GM18498 (cell line): Measurements from ENCODE around the gene FTO.
"Not testable (repeated sequence)": the region's sequence is repeated elsewhere in the genome, so short reads cannot be mapped to it uniquely, and the experiment has no call there.

Experiments used
- ATAC-seq: cut with Tn5 transposase; IDR thresholded peaks from one replicate; pipeline ENCODE4 v1.9.1; 2021; ENCODE audit warnings: mild to moderate bottlenecking, moderate library complexity; ENCODE audit not compliant: unreplicated experiment

The FTO gene

DNA sequence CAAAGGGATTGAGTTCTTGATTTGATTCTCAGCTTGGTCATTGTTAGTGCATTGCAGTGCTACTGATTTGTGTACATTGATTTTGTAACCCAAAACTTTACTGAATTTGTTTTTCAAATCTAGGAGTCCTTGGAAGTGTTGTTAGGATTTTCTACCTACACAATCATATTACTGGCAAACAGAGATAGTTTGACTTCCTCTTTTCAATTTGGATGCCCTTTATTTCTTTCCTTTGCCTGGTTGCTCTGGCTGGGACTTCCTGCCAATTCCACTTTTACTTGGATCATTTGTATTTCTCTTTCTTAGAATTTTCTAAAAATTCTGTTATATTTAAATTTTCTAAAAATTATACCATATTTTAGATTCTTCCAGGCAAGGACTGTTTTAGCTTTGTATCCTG, 151.1 kb downstream of the FTO start:
- no peak for ATAC-seq

DNA sequence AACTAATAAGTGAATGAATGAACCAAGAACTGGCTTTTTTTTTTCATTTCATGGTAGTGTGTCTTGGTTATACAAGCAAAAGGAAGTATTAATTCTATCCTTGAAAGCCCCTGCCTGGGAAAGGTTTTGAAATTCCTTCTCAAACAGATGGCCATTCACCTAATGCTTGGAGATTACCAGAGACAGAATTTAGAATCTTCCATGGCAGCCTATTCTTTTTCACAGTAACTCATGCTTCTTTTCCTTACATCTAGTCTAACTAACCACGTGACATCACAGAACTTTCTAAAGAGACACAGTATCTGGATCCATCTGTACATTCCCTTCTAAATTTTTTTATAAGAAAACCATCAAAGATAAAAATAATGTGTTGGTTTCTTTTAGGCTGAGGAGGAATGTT, 151.6 kb downstream of the FTO start:
- ATAC-seq = no peak

DNA sequence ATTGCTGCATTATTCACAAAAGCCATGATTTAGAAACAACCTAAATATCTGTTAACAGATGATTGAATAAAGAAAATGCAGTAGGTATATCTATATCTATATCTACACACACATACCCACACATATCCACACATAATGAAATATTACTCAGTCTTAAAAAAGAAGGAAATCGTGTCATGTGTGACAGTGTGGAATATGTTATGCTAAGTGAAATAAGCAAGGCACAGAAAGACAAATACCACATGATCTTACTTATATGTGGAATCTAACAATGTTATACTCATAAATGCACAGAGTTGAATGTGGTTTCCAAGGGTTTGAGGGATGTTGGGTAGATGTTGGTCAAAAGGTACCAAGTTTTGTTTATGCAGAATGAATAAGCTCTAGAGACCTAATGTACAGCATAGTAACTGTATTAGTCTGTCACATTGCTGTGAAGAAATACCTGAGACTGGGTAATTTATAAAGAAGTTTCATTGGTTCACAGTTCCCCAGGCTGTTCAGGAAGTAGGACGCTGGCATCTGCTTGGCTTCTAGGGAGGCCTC, 156.1 kb downstream of the FTO start:
- ATAC-seq = no peak

DNA sequence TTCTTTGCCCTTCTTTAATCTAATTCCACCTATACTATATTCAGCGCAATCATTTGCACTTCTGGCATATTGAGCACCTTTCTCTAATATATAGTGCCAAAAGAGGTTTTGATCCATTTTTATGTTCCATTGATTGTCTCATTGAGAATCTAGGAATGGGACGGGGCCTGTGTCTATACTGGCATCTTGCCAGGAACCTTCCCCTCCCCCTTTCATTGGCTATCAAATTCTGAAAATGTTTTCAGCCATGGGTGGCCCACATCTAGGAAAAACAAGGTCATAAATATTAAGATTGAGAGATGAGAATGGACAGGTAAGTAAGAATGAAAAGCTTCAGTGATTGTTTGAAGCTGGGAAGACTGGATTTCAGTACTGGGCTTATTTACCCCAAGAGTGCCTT, 159.9 kb downstream of the FTO start:
- no peak for ATAC-seq

DNA sequence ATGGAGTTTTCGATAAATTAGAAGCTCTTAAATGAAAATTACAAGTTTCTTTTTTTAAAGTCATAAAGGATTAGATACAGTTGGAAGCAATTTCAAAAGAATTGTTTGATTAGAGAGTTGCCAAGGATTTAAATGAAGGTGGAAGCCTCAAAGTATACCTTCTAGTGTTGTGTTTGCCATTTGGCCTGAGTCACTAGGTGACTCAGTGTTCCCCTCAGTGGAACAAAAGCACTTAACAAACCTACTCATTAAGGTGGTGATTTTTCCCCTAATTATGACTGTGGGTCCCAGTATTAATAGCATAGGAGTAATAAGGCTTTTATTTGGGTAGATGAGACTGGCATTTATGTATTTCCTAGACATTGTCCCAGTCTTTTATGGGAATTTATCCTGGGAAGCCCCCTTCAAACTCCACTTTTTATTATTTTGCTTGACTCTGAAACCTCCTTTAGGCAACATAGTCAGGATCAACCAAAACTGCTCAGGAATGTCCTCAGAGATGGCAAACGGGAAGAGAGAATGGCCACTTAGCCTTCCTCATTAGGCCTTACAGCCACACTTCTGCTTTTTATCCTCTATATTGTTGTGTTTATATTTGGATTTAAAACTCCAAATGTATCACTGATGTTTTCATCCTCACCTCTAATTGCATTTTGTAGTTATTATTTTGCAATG, 161.0 kb downstream of the FTO start:
- no peak for ATAC-seq

DNA sequence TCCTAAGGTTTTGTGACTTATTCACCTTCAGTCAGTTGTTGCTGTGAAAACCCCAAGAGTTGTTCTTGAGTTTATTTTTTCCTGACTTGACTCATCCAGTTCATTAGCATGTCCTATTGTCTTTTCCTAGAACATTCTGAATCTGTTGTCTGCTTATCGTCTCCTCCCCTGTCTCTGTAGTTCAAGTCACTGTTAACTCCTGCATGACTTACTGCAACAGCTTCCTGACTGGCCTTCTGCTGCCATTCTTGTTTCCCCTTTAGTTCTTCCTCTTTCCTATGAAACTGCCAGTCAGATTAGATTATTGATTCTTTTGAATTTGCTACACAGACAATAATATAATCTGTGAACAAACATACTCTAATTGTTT, 161.5 kb downstream of the FTO start:
- peak; percentile 72 for ATAC-seq

DNA sequence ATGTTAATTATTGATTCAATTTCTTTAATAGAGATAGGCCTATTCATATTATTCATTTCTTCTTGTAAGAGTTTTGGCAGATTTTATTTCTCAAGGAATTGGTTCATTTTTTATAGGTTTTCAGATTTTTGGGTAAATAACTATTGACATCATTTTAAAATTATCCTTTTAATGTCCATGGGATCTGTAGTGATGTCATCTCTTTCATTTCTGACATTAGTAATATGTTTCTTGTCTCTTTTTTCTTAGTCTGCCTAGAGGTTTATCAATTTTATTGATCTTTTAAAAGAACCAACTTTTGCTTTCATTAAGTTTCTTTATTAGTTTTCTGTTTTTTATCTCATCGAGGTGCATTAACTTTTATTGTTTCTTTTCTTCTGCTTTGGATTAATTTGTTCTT, 162.6 kb downstream of the FTO start:
- no peak for ATAC-seq

DNA sequence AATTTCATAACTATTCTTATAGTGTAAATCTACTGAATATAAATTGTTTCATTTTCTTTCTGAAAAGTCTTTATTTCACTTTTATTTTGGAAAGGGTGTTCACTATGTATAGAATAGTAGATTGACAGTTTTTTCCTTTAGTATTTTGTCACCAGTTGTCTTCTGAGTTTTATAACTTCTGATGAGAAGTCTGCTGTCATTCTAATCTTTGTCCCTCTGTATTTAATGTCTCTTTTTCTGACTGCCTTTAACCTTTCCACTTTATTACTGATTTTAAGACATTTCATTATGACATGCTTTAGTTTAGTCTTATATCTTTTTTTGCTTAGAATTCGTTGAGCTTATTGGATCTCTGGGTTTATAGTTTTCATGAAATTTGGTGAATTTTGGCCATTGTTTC, 166.9 kb downstream of the FTO start:
- no peak for ATAC-seq

DNA sequence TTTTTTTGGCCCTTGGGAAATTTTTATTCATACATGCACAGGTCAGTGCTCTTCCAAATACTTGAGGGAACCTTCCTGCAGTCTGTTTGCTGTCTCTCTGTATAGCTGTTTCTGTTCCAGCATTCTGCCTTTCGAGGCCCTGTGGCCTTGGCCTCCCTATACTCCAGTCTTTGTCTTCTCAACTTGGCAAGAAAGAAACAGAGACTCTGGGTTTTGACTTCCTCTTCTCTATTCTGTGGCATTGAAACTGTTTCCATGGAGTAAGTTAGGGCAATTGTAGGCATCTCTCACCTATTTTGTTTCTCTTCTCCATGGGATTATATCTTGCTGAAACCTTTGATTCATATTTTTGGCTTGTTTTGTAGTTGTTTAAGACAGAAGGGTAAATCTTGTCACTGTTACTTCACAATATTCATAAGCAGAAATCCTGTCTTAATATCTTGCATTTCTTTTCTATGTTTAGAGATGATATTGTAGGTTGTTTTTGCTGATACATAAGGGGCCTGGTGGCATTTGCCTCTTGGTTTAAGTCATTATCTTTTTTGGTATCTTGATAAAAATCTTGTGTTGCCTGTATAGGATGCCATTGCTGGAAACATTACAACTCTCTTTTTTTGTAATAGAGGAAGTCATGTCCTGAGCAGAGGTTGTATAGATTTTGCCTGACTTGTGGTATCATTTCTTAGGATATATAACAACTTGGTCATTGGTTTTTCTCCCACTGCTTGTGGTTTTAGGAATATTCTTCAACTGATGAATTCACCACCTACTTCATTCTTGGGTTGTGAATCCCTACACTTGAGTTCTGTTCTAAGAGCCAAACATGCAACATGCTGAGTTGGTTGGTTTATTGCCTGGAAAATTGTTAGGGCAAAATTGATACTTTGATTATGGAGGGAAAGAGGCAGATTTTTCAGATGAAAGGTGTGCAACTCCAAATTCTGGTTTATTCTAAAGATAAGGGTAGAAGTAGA, 168.6 kb downstream of the FTO start:
- ATAC-seq = no peak

DNA sequence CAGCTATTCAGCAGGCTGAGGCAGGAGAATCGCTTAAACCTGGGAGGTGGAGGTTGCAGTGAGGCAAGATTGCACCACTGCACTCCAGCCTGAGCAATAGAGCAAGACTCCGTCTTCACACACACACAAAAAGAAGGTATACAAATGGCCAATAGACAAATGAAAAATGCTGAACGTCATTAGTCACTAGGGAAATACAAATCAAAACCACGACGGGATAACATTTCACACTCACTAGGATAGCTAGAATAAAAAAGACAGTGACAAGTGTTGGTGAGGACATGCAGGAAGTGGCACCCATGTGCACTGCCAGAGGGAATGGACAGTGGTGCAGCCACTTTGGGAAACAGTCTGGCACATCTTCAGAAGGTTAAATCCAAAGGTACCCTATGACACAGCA, 172.9 kb downstream of the FTO start:
- no peak for ATAC-seq

DNA sequence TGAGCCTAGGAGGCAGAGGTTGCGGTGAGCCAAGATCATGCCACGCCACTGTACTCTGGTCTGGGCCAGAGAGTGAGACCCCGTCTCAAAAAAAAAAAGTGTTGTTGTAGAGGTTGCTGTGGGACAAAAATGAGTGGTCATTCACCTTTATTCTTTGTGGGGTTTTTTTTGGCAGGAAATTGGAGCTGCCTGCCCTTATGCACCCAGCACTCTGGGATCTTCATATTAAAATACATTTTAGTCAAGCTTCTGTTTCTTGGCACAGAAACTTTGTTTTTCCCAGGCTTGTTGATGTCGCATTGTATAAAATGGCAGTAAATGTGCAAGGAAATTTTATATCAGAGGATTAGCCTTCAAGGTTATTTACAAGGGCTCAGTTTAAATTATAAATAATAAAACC, 174.3 kb downstream of the FTO start:
- ATAC-seq = no peak

DNA sequence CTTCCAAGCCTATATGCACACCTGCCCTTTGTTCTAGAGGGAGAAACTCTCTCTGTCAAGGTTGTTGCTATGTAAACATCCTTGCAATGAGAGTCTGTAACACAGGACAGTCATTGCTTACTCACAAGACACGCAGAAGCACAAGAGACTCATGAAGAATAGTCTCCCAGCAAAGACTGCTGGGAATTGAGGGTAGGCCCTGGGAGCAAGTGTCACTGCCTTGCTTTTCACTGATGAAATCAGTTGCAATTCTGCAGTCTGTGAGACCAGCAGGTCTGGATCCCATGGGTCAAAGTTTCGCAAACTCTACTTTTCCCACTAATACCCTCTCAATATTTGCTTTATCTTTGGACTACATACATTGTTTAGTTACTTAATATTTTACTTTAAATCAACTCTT, 177.4 kb downstream of the FTO start:
- ATAC-seq = no peak

DNA sequence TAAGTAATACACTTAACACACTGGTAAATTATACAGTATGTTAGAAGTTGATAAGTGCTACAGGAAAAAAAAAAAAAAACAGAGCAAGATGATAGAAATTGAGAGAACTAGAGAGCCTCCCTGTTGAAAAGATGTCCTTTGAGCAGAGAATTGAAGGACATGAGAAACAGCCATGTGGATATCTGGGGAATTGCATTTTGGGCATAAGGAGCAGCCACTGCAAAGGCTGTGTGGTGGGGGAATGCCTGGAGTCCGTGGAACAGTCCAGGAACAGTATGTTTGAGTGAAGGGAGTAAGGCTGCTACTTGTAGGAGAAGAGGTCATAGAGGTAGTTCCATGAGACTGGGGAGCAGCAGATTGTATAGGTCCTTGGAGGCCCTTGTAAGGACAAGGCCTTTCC, 178.4 kb downstream of the FTO start:
- no peak for ATAC-seq

DNA sequence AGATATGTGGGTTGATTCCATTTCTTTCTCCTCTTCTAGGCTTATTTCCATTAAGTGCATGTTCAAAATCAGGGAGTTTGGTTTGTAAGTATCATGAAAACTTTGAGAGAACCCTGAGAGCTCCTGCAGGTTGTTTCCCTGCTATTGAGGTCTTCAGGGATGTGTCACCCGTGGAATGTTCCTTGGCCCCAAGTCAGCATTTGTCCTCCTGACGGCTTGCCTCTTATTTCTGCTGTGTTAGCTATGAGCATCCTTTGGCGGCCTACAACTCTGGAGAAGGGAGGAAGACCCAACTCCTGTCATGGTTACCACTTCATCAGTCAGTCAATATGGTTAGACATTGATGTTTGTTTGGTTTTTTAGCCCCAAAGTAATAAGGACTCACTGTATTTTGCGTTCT, 180.8 kb downstream of the FTO start:
- ATAC-seq = no peak

DNA sequence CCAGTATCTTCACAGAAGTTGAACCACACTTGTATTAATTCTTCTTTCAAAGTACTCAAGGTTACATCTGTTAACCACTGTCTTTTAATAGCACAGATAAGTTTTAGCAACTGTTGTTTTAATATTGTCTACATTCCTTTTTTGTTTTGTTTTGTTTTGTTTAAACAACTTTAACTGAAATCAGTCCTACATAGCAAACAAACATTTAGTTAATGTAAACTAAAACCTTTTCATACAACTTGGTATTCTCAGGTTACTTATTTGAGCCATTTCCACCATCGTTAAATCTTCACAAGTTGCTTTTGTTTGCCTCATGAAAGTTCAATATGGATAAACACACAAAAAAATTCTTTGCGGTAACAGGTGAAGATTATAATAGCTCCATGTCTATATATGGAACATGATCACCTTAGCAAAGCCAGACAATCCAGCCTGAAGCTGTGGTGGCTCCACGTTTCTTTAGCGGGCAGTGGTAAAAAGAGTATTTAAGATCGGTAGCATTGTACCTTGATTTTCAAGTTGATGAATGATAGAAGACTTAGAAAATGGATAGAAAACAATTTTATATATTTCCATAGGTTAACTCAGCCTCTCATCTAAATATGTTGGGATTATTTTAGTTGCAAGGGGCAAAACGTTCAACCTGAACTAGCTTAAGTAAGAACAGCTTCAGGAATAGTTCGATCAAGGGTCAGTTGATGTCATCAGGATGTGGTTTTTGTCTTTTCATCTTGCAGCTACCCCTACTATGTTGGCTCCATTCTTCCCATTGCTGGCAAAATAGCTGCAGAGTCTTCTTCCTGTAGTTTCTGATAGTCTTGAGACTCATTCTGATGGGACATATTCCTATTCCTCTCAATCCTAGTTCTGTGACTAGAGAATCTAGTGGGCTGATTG, 182.8 kb downstream of the FTO start:
- no peak for ATAC-seq

DNA sequence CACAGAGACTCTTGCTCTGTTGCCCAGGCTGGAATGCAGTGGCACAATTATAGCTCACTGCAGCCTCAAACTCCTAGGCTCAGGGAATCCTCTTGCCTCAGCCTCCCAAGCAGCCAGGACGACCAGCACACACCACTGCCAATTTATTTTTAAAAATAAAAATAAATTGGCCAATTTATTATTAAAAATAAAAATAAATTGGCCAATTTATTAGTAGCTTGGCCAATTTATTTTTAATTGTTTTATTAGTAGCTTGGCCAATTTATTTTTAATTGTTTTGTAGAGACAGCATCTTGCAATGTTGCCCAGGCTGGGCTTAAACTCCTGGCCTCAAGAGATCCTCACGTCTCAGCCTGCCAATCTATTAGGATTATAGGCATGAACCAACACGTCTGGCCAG, 184.3 kb downstream of the FTO start:
- ATAC-seq = no peak

DNA sequence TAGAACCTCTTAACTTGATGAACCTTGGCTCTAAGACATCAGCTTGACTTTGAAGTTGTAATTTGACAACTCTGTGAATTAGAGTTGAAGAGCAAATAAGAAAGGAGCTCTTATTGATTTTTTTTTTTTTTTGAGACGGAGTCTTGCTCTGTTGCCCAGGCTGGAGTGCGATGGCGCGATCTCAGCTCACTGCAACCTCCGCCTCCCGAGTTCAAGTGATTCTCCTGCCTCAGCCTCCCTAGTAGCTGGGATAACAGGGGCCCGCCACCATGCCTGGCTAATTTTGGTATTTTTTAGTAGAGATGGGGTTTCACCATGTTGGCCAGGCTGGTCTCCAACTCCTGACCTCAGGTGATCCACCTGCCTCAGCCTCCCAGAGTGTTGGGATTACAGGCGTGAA, 186.9 kb downstream of the FTO start:
- not testable (repeated sequence) for ATAC-seq

DNA sequence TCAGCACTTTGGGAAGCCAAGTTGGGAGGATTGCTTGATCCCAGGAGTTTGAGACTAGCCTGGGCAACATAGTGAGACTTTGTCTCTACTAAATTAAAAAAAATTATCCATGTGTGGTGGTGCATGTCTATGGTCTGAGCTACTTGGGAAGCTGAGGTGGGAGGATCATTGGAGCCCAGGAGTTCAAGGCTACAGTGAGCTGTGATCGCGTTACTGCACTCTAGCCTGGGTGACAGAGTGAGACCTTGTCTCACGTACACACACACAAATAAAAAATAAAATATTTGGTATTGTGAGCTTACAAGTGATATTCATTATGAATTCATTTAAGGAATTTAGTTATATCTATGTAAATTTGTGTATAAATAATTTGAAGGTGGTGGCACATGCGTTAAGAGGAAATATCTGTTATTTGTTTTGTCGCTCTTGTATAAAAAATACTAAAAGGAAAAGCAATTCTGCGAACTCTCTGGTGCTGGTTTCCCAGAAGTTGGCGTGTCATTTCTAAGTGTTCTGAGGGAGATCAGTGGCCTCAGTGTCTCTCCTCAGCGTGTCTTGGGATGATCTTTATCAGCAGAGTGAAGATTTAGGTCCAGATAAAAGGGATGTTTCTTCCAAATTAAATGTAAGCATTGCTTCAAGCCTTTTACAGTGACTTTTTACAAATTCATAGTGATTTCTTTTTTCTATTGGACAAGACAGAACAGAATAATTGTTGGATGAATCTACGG, 187.6 kb downstream of the FTO start:
- no peak for ATAC-seq

DNA sequence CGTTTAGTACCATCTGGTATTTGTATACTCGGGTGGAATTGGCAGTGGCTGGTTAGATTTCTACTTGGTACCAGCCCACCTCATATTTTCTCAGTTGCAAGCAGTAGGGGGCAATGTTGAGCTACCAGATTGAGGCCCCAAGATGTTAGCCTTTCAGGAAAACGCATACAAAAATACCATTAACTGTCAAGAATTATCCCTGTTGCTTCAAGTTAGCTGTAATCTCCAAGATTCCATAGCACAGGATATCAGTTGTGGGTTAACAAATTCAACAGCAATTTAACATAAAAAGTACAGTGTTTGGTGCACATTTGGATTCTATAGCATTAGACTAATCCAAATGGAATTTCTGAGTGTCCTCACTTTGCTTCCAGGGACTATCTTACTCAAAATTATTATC, 188.2 kb downstream of the FTO start:
- ATAC-seq = no peak

DNA sequence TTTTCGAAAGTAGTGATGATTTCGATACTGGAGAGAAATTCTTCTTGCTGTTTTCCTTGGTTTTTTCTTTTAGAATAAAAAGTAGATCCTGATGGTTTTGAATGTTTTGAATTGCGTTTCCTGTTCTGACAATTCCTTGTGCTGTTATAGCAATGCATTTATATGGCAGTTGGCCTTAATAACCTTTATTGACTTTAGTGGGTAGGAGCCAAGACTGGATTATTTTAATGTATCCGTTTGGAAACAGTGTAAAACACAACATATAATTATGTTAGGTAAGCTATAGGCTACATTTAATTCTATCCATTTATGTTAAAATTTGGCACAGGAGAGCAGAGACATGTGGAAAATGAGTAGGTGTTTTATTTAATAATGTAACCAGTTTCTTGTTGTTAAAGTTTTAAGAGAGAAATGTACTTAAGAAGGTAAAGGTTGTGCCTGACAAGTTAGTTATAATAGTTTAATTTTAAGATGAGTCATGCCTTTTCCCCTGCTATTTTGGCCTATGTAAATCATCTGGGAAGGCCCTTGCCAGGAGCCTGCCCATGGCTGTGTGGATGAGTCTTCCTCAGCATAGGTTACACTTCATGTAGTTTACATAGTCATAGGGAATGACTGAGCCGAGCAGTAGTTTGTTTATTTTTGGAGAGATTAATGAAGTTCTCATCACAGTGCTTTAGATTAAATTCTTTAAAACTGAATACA, 189.9 kb downstream of the FTO start:
- no peak for ATAC-seq
